Measurements from ENCODE around the gene PCBP4.

The PCBP4 gene

GRCh38 chr3:51961602-51962569 is 5.4 kb downstream of the PCBP4 start:
- H3K36me3 ChIP-seq (replicated peaks), result peaks cover 2% of the 10 kb centered on the region
- H3K27me3 ChIP-seq (replicated peaks), result no peaks in the 10 kb centered on the region
- in situ Hi-C loops (cut with HindIII; ENCODE audit: low pct_ligation_motif_present, low sequenced_read_pairs), result no loop called here
- H3K27ac ChIP-seq, result no peak overlapping the region
- H3K4me3 ChIP-seq (ENCODE audit: low read depth, low read length), result no peak overlapping the region
- DNase-seq, result no peak
- TF ChIP-seq CTCF (IDR thresholded peaks at IDR 0.05; ENCODE audit: low read depth, low read length, missing control alignments), result no peak

- H3K4me3 ChIP-seq (ENCODE audit: low read depth, low read length), result no peak overlapping the region
- H3K27me3 ChIP-seq (replicated peaks), result no peaks in the 10 kb centered on the region
- TF ChIP-seq CTCF (IDR thresholded peaks at IDR 0.05; ENCODE audit: low read depth, low read length, missing control alignments), result no peak
- DNase-seq, result no peak
- in situ Hi-C loops (cut with HindIII; ENCODE audit: low pct_ligation_motif_present, low sequenced_read_pairs), result no loop called here
- peaks cover 2% of the 10 kb centered on the region for H3K36me3 ChIP-seq (replicated peaks)
- no peak overlapping the region for H3K27ac ChIP-seq
These were observed 6.2 kb downstream of the PCBP4 start for GRCh38 chr3:51961011-51961410.

- no peak for DNase-seq
- H3K27ac ChIP-seq, result no peak overlapping the region
- H3K27me3 ChIP-seq (replicated peaks), result no peaks in the 10 kb centered on the region
- in situ Hi-C loops (cut with HindIII; ENCODE audit: low pct_ligation_motif_present, low sequenced_read_pairs), result no loop called here
- H3K36me3 ChIP-seq (replicated peaks), result peaks cover 2% of the 10 kb centered on the region
- TF ChIP-seq CTCF (IDR thresholded peaks at IDR 0.05; ENCODE audit: low read depth, low read length, missing control alignments), result no peak
- H3K4me3 ChIP-seq (ENCODE audit: low read depth, low read length), result no peak overlapping the region
These were observed 6.9 kb downstream of the PCBP4 start for GRCh38 chr3:51960386-51960785.

GRCh38 chr3:51959651-51960050 is 7.6 kb downstream of the PCBP4 start:
- no peak for DNase-seq
- Histone ChIP-seq H3K27ac (no peak overlapping the region), H3K36me3 (replicated peaks) (peaks cover 2% of the 10 kb centered on the region), H3K27me3 (replicated peaks) (no peaks in the 10 kb centered on the region), H3K4me3 (ENCODE audit: low read depth, low read length) (no peak overlapping the region)
- in situ Hi-C loops (cut with HindIII; ENCODE audit: low pct_ligation_motif_present, low sequenced_read_pairs), result no loop called here
- TF ChIP-seq CTCF (IDR thresholded peaks at IDR 0.05; ENCODE audit: low read depth, low read length, missing control alignments), result no peak

GRCh38 chr3:51958603-51959521 is 8.4 kb downstream of the PCBP4 start:
- Histone ChIP-seq H3K27ac (no peak overlapping the region), H3K27me3 (replicated peaks) (no peaks in the 10 kb centered on the region), H3K4me3 (ENCODE audit: low read depth, low read length) (no peak overlapping the region), H3K36me3 (replicated peaks) (peaks cover 2% of the 10 kb centered on the region)
- in situ Hi-C loops (cut with HindIII; ENCODE audit: low pct_ligation_motif_present, low sequenced_read_pairs), result no loop called here
- DNase-seq, result no peak
- TF ChIP-seq CTCF (IDR thresholded peaks at IDR 0.05; ENCODE audit: low read depth, low read length, missing control alignments), result no peak
